GM18505 (cell line): ENCODE data around the gene ZNF750.

Experiments
- ATAC-seq: cut with Tn5 transposase; IDR thresholded peaks from one replicate; pipeline ENCODE4 v1.9.1; 2021; ENCODE audit not compliant: unreplicated experiment
- POLR2A ChIP-seq: IDR thresholded peaks from 4 replicates; pipeline ENCODE4 v1.6.1; 2011; ENCODE audit warnings: borderline replicate concordance; ENCODE audit not compliant: insufficient read depth, insufficient read length; ENCODE audit errors: extremely low read depth

Gene ZNF750

DNA sequence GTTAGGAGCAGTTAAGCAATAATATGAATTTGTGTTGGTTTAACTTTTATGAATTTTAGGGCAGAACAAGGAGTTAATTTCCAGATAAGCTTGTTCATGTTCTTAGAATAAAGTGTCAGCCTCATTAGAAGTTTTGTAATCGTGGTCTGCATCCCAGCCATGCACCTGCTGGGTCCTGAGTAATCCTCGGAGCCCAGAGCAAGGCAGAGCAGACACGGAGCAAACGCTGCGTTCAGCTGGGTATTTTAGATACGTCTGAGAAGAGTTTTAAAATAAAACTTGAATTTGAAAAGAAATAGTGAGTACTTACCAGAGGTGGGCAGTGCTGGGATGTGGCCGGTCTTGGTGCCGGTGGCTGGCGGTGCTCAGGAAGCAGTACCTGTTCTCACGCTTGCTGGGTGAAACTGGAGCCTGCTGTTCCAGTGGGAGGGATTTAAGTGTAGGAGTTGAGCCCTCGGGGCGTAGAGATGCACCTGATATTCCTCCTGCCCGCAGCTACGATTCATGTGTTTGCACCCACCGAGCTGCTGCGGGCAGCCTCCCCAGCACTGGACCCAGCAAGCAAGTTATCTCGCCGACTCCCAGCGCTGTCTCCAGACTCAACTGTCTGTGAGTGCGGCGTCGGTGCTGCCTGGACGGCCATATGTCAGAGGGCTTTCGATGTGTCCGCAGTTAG lies at the start of gene ZNF750:
Gene ZNF750 (minus strand): TSS at position 406 of the 676 bp plus-strand sequence. CDS start 7,568 bp downstream, outside the sequence.
- no peak for TF ChIP-seq POLR2A
- ATAC-seq = no peak

DNA sequence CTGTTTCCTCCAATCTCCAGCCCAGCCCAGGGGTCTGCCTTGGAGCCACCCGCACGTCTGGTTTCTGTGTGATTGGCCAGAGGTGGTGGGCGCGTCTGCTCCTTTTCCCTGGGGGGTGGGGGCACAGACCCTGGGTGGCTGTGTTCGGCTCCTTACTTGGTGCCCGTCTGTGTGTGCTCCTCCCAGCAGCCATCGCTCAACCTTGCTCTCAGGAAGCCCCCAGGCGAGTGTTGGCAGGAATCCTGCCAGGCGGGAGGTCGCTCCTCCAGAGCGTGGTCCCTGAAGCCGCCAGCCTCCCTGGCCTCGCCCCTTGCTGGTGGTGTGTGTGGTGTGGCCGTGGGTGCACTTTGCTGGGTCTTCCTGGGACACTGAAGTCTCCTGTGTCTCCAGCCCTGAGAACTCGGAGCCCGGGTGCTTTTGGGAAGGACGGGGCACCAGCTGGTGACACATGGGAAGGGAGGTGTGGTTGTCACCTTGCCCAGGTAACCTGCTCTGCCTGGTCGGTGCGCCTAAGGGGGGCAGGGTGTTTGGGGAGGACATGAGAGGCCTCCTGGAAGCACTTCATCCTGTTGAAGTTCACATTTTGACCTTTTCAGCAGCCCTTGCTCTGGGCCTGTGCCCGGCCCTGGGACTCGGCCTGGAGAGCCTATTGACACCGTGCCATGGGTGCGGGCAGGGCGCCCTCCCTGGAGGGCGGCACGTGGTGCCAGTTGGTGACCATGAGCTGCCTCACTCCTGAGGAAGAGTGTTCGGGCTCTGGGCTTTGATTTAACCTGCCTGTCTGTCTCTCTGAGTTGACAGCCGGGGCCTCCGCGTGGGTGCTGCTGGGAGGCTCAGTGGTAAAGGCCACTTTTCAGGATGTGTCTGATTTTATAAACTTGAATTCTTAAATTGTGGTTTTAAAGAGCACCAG lies 49.0 kb upstream of the ZNF750 start:
- no peak for ATAC-seq
- TF ChIP-seq POLR2A = no peak

DNA sequence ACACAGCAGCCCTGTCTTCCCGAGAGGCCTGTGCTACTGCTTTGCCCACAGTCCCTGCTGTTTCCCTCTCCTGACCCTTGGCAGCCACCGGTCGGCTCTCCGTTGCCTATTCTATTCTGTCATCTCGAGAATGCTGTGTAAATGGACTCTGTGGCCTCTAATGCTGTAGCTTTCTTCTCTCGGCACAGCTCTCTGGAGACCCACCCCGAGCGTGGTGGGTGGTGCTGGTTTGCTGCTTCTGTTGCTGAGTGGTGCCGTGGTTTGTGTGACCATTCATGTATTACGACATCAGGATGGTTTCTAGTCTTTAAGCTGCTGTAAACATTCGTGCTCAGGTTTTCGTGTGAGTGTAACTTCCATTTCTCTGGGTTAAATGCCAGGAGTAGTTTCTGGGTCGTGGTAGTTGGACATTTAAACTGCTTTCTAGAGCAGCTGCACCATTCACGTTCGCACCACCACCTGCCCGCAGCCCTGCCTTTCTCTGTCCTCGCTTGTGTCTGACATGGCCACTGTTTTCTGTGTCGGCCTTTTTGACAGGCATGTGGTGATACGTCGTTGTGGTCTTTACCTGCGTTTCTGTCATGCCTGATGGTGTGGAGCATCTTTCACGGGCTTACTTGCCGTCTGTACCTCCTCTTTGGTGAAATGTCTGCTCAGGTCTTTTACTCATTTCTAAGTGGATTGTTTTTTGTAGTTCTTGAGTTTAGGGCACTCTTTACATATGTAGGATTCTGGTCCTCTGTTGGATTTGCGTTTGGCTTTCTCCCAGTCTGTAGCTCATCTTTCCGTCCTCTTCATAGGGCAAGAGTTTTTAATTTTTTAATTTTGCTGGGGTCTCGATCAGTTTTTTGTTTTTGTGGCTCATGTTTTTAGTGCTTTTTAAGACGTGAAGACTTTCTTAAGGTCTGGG lies 47.7 kb upstream of the ZNF750 start:
- no peak for ATAC-seq
- TF ChIP-seq POLR2A = no peak

DNA sequence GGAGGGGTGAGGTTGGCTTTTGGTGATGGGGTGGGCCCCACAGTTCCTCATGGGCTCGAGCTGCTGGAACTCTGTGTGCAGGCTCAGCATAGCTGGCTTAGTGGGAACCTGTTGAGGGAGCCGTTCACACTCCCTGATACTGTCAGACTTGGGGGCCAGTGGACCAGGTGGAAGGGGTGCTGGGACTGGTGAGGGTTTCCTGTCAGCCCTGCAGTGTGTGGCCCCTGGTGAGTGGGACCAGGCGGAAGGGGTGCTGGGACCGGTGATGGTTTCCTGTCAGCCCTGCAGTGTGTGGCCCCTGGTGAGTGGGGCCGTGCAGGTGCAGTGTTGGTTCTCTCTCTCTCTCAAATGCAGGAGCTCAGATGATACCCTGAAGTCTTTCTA lies 45.1 kb upstream of the ZNF750 start:
- TF ChIP-seq POLR2A = no peak
- no peak for ATAC-seq

DNA sequence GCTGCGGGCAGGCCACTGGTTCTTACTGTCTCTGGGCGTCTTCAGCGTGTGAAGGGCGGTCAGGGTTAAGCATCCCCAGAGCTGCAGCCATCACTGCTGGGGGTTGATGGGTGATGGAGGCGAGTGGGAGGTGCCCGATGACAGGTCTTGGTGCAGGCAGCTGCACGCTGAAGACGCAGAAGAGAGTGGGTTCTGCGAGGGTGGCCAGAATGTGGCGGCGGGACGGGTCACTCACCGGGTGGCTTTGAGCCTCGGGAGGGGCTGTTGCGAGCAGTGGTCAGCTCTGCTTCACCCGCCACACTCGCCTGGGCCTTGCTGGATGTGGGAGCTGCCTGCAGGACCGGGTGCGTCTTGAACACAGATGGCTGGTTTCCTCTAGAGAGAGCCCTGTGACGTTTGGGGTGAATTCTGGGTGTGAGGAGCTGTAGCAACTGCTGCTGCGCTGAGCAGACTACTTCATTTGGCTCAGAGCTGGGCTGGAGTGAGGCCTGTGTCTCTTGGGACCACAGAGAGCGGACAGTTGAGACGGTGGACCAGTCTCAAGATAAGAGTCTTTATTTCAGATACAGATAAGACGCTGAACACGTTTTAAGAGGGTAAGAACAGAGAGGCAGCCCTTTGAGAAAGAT lies 44.6 kb upstream of the ZNF750 start:
- no peak for TF ChIP-seq POLR2A

DNA sequence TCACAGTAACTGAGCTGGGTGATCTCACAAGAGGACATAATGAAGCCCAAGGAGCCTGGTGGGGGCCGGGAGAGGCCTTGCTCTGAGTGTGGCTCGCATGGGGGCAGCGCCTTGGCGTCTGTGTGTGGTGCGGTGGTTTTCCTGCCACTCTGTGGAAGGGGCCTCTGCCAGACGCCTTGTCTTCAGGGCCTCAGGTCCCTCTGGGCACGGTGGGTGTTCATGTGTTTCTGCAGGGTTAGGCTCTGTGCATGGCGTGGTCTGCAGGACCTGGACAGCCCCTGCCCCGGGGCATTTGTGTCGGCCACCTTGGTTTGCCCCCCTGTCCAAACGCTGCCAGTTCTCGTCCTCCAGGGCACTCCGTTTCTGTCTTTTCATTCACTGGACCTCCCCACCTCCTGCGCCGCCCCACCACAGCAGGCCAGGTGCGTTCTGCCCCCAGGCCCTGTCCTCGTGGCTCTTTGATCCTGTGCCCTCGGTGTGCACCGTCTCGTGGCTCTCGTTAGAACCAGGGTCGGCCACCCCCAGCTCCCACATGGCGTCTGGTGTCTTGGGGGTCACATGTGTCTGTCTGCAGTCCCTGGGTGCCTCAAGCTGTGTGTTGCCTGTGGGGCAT lies 43.7 kb upstream of the ZNF750 start:
- TF ChIP-seq POLR2A = no peak
- no peak for ATAC-seq

More for the DNA sequence above, 44.6 kb upstream of the ZNF750 start:
- ATAC-seq = no peak

DNA sequence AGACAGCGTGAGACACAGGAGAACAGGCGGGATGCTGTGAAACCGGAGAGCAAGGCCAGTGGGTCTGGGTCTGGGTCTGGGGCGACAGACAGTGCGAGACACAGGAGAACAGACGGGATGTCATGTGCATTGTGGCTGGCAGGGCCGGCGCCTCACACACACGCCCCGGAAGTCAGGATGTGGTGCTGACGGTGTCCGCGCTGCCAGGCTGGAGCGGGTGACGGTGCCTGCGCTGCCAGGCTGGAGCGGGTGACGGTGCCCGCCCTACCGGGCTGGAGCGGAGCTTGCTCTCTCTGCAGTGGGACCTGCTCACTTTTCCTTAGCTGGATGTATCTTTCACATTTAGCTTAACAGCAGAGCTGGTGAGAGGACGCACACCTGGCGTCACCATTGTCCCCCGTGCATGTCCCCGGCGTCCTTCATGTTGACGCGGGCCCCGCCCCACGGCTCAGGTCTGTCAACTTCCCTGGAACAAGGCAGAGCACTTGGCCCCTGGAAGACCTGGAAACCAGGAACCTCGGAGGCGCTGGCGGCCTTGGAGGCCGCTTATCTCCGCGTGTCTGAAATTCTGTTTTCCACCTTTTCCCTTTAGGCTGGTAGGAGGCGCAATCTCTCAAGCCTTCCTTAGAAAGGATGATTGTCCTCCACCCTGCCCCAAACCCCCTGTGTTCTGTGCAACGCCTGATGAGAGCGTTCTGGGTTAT lies 43.0 kb upstream of the ZNF750 start:
- TF ChIP-seq POLR2A = no peak
- ATAC-seq = no peak

DNA sequence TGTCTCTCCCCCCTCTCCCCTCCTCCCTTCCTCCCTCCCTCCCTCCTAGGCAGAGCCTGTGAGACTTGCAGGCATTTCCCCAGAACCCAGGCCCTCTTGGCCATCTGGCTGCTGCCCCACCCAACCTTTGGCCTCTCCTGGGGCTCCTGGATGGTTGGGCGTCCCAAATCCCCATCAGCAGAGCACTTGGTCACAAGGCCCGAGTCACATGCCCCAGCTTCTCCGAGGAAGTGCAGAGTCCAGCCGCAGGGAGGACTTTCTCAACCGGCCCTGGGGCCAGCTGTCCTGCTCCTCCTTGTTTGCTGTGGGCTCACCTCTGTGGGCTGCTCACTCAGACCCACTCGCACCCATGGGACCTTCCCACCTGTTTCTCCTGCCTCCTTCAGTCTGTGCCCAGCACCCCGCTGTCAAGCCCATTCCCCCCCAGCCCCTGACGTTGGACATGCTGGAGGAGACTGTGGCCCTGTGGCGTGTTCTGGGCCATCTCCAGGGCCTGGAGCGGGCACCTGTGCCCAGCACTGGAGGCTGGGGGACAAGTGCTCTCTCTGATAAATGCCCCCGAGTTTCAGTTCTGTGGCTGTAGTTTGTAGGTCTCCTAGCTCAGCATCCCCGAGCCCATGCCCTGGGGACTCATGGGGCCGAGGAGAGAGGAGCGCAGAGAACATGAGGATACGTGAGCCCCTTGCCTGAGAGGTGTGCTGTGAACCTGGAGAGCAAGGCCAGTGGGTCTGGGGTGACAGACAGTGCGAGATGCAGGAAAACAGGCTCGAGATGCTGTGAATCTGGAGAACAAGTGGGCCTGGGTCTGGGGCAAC lies 42.3 kb upstream of the ZNF750 start:
- ATAC-seq = no peak
- no peak for TF ChIP-seq POLR2A

DNA sequence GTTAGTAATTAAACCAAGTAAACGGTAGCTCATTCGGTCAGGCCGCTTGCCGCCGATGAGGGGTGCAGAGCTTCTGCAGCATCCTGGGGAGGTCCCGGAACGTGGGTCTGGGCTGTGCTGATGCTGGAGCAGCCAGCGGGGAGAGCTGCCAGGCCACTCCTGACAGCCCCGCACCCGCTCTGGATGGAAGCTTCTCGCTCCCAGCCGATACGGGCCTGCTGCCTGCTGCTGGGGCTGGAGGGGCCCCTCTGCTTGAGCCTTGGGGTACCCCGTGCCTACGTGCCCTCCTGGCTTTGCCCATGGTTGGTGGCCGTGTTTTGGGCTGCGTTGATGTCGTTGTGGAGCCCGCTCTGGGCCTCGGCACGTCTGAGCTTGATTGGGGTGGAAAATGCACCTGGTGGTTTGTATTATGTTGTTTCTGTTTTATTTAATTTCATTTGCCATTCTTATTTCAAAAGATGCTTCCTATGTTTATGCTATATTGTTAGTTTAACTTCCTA lies 41.6 kb upstream of the ZNF750 start:
- ATAC-seq = no peak

DNA sequence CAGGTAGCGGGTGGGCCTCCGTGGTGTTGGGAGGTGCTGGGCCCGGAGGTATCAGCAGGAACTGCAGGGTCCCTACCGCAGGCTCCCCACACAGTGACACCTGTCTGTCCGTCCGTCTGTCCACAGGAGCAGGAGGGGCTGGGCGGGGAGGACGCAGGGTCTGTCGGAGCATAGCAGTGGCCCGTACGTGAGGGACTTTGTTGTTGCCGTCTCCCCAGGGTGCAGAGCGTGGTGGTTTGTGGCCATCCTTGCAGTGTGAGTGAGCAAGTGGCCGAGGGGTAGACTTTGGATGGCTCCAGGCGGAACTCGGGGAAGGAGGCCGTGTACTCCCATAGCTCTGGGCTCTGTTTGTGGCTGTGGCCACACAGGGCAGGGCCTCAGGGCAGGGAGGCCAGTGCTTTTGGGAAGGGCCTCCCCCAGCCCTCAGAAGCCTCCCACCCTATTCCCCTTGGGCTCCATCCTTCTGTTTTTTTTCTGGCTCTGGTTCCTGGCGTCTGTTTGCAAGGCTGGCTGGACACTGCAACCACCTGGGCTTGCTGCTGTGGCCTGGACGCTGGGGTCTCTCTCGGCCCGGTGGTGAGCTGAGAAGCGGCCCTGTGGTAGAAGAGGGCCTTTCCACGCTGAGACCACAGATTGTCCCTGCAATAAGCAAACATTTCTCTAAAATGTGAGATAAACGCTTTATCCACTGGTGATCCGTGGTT lies 41.0 kb upstream of the ZNF750 start:
- ATAC-seq = no peak
- no peak for TF ChIP-seq POLR2A

More for the DNA sequence above, 41.6 kb upstream of the ZNF750 start:
- no peak for TF ChIP-seq POLR2A

DNA sequence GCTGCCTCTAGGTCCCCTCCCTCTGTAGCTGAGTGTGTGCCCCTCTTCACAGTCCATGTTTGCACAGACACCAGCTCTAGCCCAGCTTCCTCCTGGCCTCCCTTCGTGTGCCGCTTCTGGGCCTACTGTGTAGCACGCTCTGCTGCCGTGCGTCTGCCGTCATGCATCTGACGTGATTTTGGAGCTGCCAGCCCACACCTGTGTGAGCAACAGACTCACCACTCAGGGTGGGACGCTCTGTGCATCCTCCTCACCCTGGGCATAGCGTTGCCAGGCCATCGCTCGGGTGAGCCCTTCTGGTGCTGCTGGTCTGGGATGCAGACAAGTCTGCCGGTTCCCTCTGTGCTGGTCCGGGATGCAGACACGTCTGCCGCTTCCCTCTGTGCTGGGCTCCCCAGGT lies 39.4 kb upstream of the ZNF750 start:
- TF ChIP-seq POLR2A = no peak
- ATAC-seq = no peak

DNA sequence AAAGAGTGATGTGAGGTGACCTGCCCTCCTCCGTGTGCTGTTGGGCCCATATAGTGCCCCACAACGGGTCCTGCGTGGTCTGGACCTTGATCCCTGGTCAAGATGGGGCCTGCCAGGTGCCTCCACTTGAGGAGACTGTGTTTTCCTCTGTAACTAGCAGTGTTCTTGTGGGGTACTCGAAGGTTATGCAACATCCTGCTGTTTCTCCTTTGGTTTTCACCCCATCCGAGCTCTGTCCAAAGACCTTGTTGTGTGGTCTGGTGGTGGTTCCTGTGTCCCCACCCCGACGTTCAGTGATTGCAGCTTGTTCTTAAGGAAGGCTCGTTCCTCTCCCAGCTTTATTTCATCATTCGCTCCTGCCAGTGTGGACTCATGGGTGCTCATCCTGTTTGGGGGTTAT lies 38.7 kb upstream of the ZNF750 start:
- no peak for ATAC-seq
- no peak for TF ChIP-seq POLR2A
